ENCODE results near the gene NPAS3.

NPAS3 gene

GRCh38 chr14:33710273-33710672 lies 771.6 kb downstream of the NPAS3 start:
- Histone ChIP-seq H3K27me3 (ENCODE audit: control insufficient read depth, insufficient read depth, low read length, poor library complexity, severe bottlenecking) (no peaks in the 10 kb centered on the region), H3K9me3 (ENCODE audit: control insufficient read depth, low read length) (no peaks in the 10 kb centered on the region), H3K4me1 (ENCODE audit: control insufficient read depth, insufficient read depth, low read length) (peaks cover 16% of the 10 kb centered on the region), H3K27ac (ENCODE audit: insufficient read depth, low read depth, low read length, poor library complexity, severe bottlenecking) (no peak overlapping the region), H3K36me3 (ENCODE audit: control insufficient read depth, insufficient read depth, low read length) (no peaks in the 10 kb centered on the region), H3K4me3 (ENCODE audit: insufficient read depth, low read depth, low read length) (no peak overlapping the region)
- WGBS, 2 experiments, result 89 to 90% methylated on average over 7 of the region's 7 CpGs

GRCh38 chr14:33711194-33711593 lies 772.5 kb downstream of the NPAS3 start:
- Histone ChIP-seq H3K27ac (ENCODE audit: insufficient read depth, low read depth, low read length, poor library complexity, severe bottlenecking) (no peak overlapping the region), H3K36me3 (ENCODE audit: control insufficient read depth, insufficient read depth, low read length) (no peaks in the 10 kb centered on the region), H3K27me3 (ENCODE audit: control insufficient read depth, insufficient read depth, low read length, poor library complexity, severe bottlenecking) (no peaks in the 10 kb centered on the region), H3K9me3 (ENCODE audit: control insufficient read depth, low read length) (no peaks in the 10 kb centered on the region), H3K4me3 (ENCODE audit: insufficient read depth, low read depth, low read length) (no peak overlapping the region), H3K4me1 (ENCODE audit: control insufficient read depth, insufficient read depth, low read length) (peaks cover 16% of the 10 kb centered on the region)
- WGBS, 2 experiments, result 88 to 94% methylated on average over 10 to 11 of the region's 11 CpGs

- 61 to 66% methylated on average over 5 of the region's 5 CpGs for WGBS, 2 experiments
- Histone ChIP-seq H3K27ac (ENCODE audit: insufficient read depth, low read depth, low read length, poor library complexity, severe bottlenecking) (no peak overlapping the region), H3K36me3 (ENCODE audit: control insufficient read depth, insufficient read depth, low read length) (no peaks in the 10 kb centered on the region), H3K4me3 (ENCODE audit: insufficient read depth, low read depth, low read length) (no peak overlapping the region), H3K4me1 (ENCODE audit: control insufficient read depth, insufficient read depth, low read length) (peaks cover 16% of the 10 kb centered on the region), H3K27me3 (ENCODE audit: control insufficient read depth, insufficient read depth, low read length, poor library complexity, severe bottlenecking) (no peaks in the 10 kb centered on the region), H3K9me3 (ENCODE audit: control insufficient read depth, low read length) (no peaks in the 10 kb centered on the region)
Observed at GRCh38 chr14:33711811-33712216, 773.1 kb downstream of the NPAS3 start.

- H3K4me3 ChIP-seq (ENCODE audit: insufficient read depth, low read depth, low read length), result no peak overlapping the region
- whole genome bisulfite sequencing, 2 experiments, result 86 to 95% methylated on average over 1 of the region's 1 CpG
- H3K27me3 ChIP-seq (ENCODE audit: control insufficient read depth, insufficient read depth, low read length, poor library complexity, severe bottlenecking), result no peaks in the 10 kb centered on the region
- no peaks in the 10 kb centered on the region for H3K36me3 ChIP-seq (ENCODE audit: control insufficient read depth, insufficient read depth, low read length)
- no peaks in the 10 kb centered on the region for H3K9me3 ChIP-seq (ENCODE audit: control insufficient read depth, low read length)
- no peak overlapping the region for H3K27ac ChIP-seq (ENCODE audit: insufficient read depth, low read depth, low read length, poor library complexity, severe bottlenecking)
- peaks cover 6% of the 10 kb centered on the region for H3K4me1 ChIP-seq (ENCODE audit: control insufficient read depth, insufficient read depth, low read length)
Observed at GRCh38 chr14:33714527-33715226, 776.0 kb downstream of the NPAS3 start.

GRCh38 chr14:33715227-33715528 lies 776.5 kb downstream of the NPAS3 start:
- no peak overlapping the region for H3K27ac ChIP-seq (ENCODE audit: insufficient read depth, low read depth, low read length, poor library complexity, severe bottlenecking)
- H3K9me3 ChIP-seq (ENCODE audit: control insufficient read depth, low read length), result no peaks in the 10 kb centered on the region
- H3K4me3 ChIP-seq (ENCODE audit: insufficient read depth, low read depth, low read length), result no peak overlapping the region
- H3K27me3 ChIP-seq (ENCODE audit: control insufficient read depth, insufficient read depth, low read length, poor library complexity, severe bottlenecking), result no peaks in the 10 kb centered on the region
- H3K4me1 ChIP-seq (ENCODE audit: control insufficient read depth, insufficient read depth, low read length), result peaks cover 6% of the 10 kb centered on the region
- 92 to 100% methylated on average over 1 of the region's 1 CpG for WGBS, 2 experiments
- no peaks in the 10 kb centered on the region for H3K36me3 ChIP-seq (ENCODE audit: control insufficient read depth, insufficient read depth, low read length)

- H3K4me3 ChIP-seq (ENCODE audit: insufficient read depth, low read depth, low read length), result no peak overlapping the region
- H3K27ac ChIP-seq (ENCODE audit: insufficient read depth, low read depth, low read length, poor library complexity, severe bottlenecking), result no peak overlapping the region
- H3K9me3 ChIP-seq (ENCODE audit: control insufficient read depth, low read length), result no peaks in the 10 kb centered on the region
- no peaks in the 10 kb centered on the region for H3K36me3 ChIP-seq (ENCODE audit: control insufficient read depth, insufficient read depth, low read length)
- WGBS, 2 experiments, result 74 to 78% methylated on average over 2 of the region's 2 CpGs
- peaks cover 1% of the 10 kb centered on the region for H3K4me1 ChIP-seq (ENCODE audit: control insufficient read depth, insufficient read depth, low read length)
- no peaks in the 10 kb centered on the region for H3K27me3 ChIP-seq (ENCODE audit: control insufficient read depth, insufficient read depth, low read length, poor library complexity, severe bottlenecking)
Observed at GRCh38 chr14:33716921-33717320, 778.2 kb downstream of the NPAS3 start.

- Histone ChIP-seq H3K27ac (ENCODE audit: insufficient read depth, low read depth, low read length, poor library complexity, severe bottlenecking) (no peak overlapping the region), H3K27me3 (ENCODE audit: control insufficient read depth, insufficient read depth, low read length, poor library complexity, severe bottlenecking) (no peaks in the 10 kb centered on the region), H3K9me3 (ENCODE audit: control insufficient read depth, low read length) (no peaks in the 10 kb centered on the region), H3K4me1 (ENCODE audit: control insufficient read depth, insufficient read depth, low read length) (no peaks in the 10 kb centered on the region), H3K36me3 (ENCODE audit: control insufficient read depth, insufficient read depth, low read length) (no peaks in the 10 kb centered on the region), H3K4me3 (ENCODE audit: insufficient read depth, low read depth, low read length) (no peak overlapping the region)
- 84 to 92% methylated on average over 4 of the region's 4 CpGs for WGBS, 2 experiments
Observed at GRCh38 chr14:33717866-33718265, 779.2 kb downstream of the NPAS3 start.

- H3K9me3 ChIP-seq (ENCODE audit: control insufficient read depth, low read length), result no peaks in the 10 kb centered on the region
- H3K27me3 ChIP-seq (ENCODE audit: control insufficient read depth, insufficient read depth, low read length, poor library complexity, severe bottlenecking), result no peaks in the 10 kb centered on the region
- no peak overlapping the region for H3K27ac ChIP-seq (ENCODE audit: insufficient read depth, low read depth, low read length, poor library complexity, severe bottlenecking)
- no peak overlapping the region for H3K4me3 ChIP-seq (ENCODE audit: insufficient read depth, low read depth, low read length)
- 93% methylated on average over 4 of the region's 4 CpGs for WGBS, 2 experiments
- no peaks in the 10 kb centered on the region for H3K36me3 ChIP-seq (ENCODE audit: control insufficient read depth, insufficient read depth, low read length)
- no peaks in the 10 kb centered on the region for H3K4me1 ChIP-seq (ENCODE audit: control insufficient read depth, insufficient read depth, low read length)
Observed at GRCh38 chr14:33720284-33720787, 781.7 kb downstream of the NPAS3 start.

- WGBS, 2 experiments, result 77 to 99% methylated on average over 4 to 5 of the region's 5 CpGs
- Histone ChIP-seq H3K4me3 (ENCODE audit: insufficient read depth, low read depth, low read length) (no peak overlapping the region), H3K27me3 (ENCODE audit: control insufficient read depth, insufficient read depth, low read length, poor library complexity, severe bottlenecking) (no peaks in the 10 kb centered on the region), H3K36me3 (ENCODE audit: control insufficient read depth, insufficient read depth, low read length) (no peaks in the 10 kb centered on the region), H3K27ac (ENCODE audit: insufficient read depth, low read depth, low read length, poor library complexity, severe bottlenecking) (no peak overlapping the region), H3K4me1 (ENCODE audit: control insufficient read depth, insufficient read depth, low read length) (no peaks in the 10 kb centered on the region), H3K9me3 (ENCODE audit: control insufficient read depth, low read length) (no peaks in the 10 kb centered on the region)
Observed at GRCh38 chr14:33726685-33727084, 788.0 kb downstream of the NPAS3 start.

GRCh38 chr14:33727606-33728005 lies 788.9 kb downstream of the NPAS3 start:
- H3K4me3 ChIP-seq (ENCODE audit: insufficient read depth, low read depth, low read length), result no peak overlapping the region
- H3K27me3 ChIP-seq (ENCODE audit: control insufficient read depth, insufficient read depth, low read length, poor library complexity, severe bottlenecking), result no peaks in the 10 kb centered on the region
- no peaks in the 10 kb centered on the region for H3K4me1 ChIP-seq (ENCODE audit: control insufficient read depth, insufficient read depth, low read length)
- no peak overlapping the region for H3K27ac ChIP-seq (ENCODE audit: insufficient read depth, low read depth, low read length, poor library complexity, severe bottlenecking)
- H3K36me3 ChIP-seq (ENCODE audit: control insufficient read depth, insufficient read depth, low read length), result no peaks in the 10 kb centered on the region
- 88 to 89% methylated on average over 6 of the region's 6 CpGs for WGBS, 2 experiments
- H3K9me3 ChIP-seq (ENCODE audit: control insufficient read depth, low read length), result no peaks in the 10 kb centered on the region

Measured in ectodermal cell (in vitro differentiated cells).